ENCODE measurements around the gene TP63. TPM values are rescaled to one million over a fixed set of nuclear protein-coding genes. Genes with fewer than 3 reads are reported as not detected.

Gene TP63
- total RNA-seq, 1 donor from 2014 or later = 16.4 TPM

- DNase-seq (ENCODE audit: low spot score) = no peak
Measured at GRCh38 chr3:189911001-189911400, 279.8 kb downstream of the TP63 start.

GRCh38 chr3:189914799-189915198, 283.6 kb downstream of the TP63 start:
- DNase-seq (ENCODE audit: low spot score) = no peak

DNA sequence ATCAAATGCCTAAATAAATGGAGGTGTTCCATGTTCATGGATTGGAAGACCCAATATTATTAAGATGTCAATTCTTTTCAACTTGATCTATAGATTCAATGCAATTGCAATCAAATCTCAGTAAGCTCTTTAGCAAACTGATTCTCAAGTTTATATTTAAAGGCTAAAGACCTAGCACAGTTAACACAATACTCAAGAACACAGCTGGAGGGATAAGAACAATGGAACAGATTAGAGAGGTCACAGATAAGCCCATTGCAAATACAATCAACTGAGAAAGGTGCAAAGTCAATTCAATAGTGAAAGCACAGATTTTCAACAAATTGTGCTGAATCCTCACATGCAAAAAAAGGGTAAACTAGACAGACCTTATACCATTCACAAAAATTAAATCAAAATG, 290.6 kb downstream of the TP63 start:
- no peak for DNase-seq (ENCODE audit: low spot score)

GRCh38 chr3:189927975-189928895, 297.0 kb downstream of the TP63 start:
- DNase-seq (ENCODE audit: low spot score) = no peak

- peak; percentile 18 for DNase-seq (ENCODE audit: low spot score)
Measured at GRCh38 chr3:189936201-189936945, 305.2 kb downstream of the TP63 start.

DNA sequence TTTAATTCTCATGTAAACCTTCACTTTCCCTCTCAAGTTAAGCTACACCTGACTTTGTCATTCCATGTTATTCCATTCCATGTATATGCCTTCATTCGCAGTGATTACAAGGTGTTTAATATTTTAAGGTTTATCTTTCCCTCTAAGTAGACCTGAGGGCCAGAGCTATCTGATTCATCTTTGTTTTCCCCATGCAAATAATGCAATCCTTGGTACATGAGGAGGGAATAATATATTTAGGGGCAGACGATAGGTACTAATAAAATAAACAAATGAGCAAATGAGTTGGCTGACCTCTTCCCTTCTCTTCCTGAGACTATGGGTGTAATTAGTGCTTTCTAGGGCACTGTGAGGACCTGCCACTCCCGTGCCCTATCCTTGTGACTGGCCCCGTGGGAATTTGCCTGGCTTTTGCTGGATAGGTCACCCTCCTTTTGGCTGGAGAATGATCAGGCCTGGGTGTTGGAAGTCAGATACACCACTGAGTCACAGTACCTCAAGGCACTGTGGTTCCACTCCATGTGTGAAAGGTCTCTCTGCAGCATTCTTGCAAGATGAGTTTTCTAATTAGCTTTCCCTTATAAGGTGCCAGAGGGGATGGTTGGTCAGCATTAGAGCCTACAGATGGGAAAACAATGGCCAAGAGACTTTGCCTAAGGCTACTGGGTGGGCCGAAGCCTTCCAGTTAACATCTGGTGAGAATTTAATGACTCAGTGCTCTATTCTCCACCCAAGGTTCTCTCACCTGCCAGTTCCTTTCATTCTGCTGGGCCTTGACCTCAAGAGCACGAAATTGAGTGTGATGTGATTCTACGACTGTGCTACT, 306.3 kb downstream of the TP63 start:
- DNase-seq (ENCODE audit: low spot score) = no peak

- DNase-seq (ENCODE audit: low spot score) = no peak
Measured at GRCh38 chr3:189941125-189941524, 309.9 kb downstream of the TP63 start.

DNA sequence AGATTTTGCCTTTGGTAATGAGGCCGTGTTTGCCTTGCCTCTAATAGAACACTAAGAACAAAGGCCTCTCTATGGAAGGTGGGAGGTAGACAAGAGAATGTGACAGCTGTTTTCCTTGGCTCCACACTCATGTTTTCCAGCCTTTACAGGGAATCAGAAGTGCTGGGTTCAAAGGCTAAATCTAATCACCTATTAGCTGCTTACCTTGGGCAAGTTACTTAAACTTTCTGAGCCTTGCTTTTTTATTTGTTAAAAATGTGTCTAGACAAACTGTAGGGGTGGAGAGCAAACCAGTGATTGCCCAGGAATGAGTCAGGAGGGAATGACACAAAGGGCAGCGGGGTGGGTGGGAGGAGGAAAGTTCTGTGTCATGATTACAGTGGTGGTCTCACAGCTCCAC, 310.5 kb downstream of the TP63 start:
- DNase-seq (ENCODE audit: low spot score) = no peak

DNA sequence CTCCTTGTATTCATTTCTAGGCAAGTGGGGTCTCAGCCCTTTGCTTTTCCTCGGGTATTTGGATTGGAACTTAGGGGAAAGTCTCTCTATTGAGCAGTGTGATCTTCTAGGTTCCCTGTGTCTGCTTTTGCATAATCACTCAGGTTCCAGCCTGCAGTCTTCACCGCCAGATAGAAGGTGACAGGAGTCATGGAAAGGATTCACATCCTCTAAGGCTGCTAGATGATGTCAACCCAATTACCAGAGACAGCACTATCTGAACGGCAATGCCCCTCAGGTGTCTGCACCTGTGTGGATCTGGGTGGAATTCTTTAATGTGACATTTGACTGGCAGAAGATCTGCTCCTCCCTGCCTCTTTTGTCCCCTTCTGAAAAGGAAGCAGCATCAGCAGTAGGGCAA, 311.8 kb downstream of the TP63 start:
- no peak for DNase-seq (ENCODE audit: low spot score)

DNA sequence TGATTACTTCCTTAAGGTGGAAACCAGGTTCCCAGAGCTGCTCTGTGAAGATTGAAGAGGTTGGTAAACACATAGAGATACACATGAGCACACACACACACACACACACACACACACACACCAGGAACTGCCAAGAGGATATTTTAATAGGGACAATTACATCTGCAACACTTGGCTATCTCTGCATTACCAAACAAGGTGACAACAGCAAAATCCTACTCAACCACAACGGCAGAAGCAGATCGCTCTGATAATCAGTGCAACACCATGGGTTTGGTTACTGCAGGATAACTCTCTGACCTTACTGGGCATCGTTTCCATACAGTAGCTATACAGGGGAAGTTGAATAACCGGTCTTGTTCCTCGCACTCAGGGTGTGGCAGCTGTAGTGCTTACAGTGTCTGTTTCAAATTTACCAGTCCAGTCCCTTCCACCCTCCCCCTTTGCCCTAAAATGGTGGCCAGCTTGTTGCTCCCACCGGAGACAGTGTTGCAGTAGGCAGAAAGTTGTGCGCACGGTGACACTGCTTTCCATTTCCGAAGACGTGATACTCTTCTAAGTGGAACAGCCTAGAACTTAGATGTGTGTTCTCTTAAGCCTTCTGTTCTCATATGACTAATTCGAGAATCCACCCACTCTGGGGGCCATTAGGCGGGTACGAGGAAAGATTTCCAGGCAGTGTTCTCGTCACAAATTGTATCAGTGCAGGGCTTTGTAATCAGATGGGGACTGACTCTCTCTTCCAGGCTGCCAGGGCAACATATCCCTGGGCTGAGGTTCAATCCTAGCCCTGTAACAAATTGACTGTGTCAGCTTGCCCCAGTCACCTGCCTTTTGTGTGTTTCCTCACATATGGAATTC, 313.3 kb downstream of the TP63 start:
- peak; percentile 34 for DNase-seq (ENCODE audit: low spot score)

- DNase-seq (ENCODE audit: low spot score) = no peak
Measured at GRCh38 chr3:189945935-189946709, 314.9 kb downstream of the TP63 start.
